Epithelial cell of proximal tubule (primary cell): ENCODE measurements around the gene GPR50. TPM values are rescaled to one million over a fixed set of nuclear protein-coding genes. Genes with fewer than 3 reads are reported as not detected.

Source experiments
- DNase-seq: peaks from one replicate; pipeline ENCODE4 v3.0.0-alpha.2; 2011; ENCODE audit warnings: low read depth
- H3K4me3 ChIP-seq: 2 replicates; pipeline ENCODE4 v1.5.1; 2011; ENCODE audit warnings: low read depth, mild to moderate bottlenecking, low read length
- total RNA-seq: library from RNA; depleted of rRNA; stranded (reverse); fragments of >200 nt; gene quantifications from 2 replicates; pipeline ENCODE4 v1.2.3, GENCODE V29; 2015
- TF ChIP-seq, protein P1 (sequence below): conservative IDR thresholded peaks from 2 replicates; pipeline ENCODE4 v1.5.1; 2012; ENCODE audit warnings: low read depth, mild to moderate bottlenecking, low read length

The GPR50 gene
- total RNA-seq, 1 donor from 2014 or later, result not detected

- TF ChIP-seq, protein P1, sequence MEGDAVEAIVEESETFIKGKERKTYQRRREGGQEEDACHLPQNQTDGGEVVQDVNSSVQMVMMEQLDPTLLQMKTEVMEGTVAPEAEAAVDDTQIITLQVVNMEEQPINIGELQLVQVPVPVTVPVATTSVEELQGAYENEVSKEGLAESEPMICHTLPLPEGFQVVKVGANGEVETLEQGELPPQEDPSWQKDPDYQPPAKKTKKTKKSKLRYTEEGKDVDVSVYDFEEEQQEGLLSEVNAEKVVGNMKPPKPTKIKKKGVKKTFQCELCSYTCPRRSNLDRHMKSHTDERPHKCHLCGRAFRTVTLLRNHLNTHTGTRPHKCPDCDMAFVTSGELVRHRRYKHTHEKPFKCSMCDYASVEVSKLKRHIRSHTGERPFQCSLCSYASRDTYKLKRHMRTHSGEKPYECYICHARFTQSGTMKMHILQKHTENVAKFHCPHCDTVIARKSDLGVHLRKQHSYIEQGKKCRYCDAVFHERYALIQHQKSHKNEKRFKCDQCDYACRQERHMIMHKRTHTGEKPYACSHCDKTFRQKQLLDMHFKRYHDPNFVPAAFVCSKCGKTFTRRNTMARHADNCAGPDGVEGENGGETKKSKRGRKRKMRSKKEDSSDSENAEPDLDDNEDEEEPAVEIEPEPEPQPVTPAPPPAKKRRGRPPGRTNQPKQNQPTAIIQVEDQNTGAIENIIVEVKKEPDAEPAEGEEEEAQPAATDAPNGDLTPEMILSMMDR, result no peak
- H3K4me3 ChIP-seq, result no peak overlapping the region
Measured at GRCh38 chrX:151226941-151227340, 50.6 kb downstream of the GPR50 start.

DNA sequence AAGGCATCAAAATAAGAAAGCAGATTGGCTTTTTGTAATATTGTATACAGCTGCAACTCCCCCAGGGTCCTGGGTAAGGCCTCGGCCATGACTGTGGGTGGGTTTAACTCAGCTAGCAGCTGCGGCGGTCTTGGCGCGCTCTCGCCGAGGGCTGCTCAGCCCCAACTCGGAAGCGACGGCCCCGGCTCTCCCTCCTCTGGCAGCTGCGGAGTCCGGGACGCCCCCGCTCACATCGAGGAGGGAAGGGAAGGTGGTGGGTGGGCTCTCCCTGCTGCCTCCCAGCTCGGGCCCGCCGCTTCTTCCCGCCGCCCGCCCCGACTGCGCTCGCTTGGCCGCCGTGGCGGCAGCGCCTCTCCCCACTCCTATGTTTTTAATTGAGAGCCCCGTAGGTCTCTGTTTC lies 51.2 kb downstream of the GPR50 start:
- TF ChIP-seq, protein P1, result no peak
- no peak for DNase-seq
- no peak overlapping the region for H3K4me3 ChIP-seq

More at GRCh38 chrX:151226941-151227340, 50.6 kb downstream of the GPR50 start:
- DNase-seq, result no peak

DNA sequence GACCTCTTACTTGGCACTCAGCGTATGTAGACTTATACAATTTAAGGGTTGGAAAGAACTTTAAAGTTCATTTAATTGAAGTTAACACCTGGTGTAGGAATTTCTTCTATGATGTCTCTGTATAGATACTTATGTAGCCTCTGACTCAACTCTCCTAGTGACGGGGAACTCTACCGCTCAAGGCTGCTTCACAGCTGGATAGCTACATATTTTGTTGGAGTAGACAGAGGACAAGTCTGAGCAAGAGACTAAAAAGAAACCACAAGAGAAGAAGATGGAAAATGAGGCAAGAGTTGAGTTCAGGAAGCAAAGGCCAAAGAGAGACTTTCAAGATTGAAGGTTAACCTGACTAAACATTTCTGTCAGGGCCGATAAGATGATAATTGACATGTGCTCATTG lies 52.6 kb downstream of the GPR50 start:
- no peak for DNase-seq
- no peak overlapping the region for H3K4me3 ChIP-seq
- TF ChIP-seq, protein P1, result no peak

Other genes with a start within 250 kb of the GPR50 start
- 42.3 and 43.2 TPM in 2 replicates for gene HMGB3, start 193.2 kb upstream of the GPR50 start, total RNA-seq
- 27.0 and 43.6 TPM in 2 replicates for gene VMA21, start 220.6 kb downstream of the GPR50 start, total RNA-seq